Lower leg skin (tissue), 3 donors: ENCODE data around the gene SPSB1.

Experiments used
- CTCF ChIP-seq, 3 donors: fragments of 450-650 bp; IDR thresholded peaks; one replicate each; pipeline ENCODE4 v1.5.1; 2016; ENCODE audit warnings: antibody characterized with exemption in 3 of 3, mild to moderate bottlenecking in 3 of 3, moderate library complexity in 2 of 3
- POLR2A ChIP-seq, 2 donors: fragments of 450-650 bp; IDR thresholded peaks; one replicate each; pipeline ENCODE4 v1.6.1; 2016 to 2017; ENCODE audit warnings: antibody characterized with exemption in 2 of 2, mild to moderate bottlenecking in 1 of 2, moderate library complexity in 1 of 2

- TF ChIP-seq CTCF (IDR thresholded peaks at IDR 0.05) (no peak), POLR2A (IDR thresholded peaks at IDR 0.05) (no peak)
Measured at GRCh38 chr1:9389968-9390367, 97.3 kb downstream of the SPSB1 start.
